NCI-H2227 (cell line): ENCODE measurements around the gene ERICH4.
"Not testable (repeated sequence)": the region's sequence is repeated elsewhere in the genome, so short reads cannot be mapped to it uniquely, and the experiment has no call there.

ENCODE experiments used
- DNase-seq: peaks from one replicate; lab custom pipeline; 2025; ENCODE audit not compliant: unreplicated experiment; lab: John Stamatoyannopoulos, UW

Gene ERICH4

GRCh38 chr19:41434450-41434849 lies 8.5 kb upstream of the ERICH4 start:
- DNase-seq, result no peak

GRCh38 chr19:41435376-41435775 lies 7.6 kb upstream of the ERICH4 start:
- DNase-seq, result not testable (repeated sequence)

- no peak for DNase-seq
Measured at GRCh38 chr19:41435936-41436673, 6.9 kb upstream of the ERICH4 start.

- no peak for DNase-seq
Measured at GRCh38 chr19:41436674-41436951, 6.3 kb upstream of the ERICH4 start.

GRCh38 chr19:41437944-41438574 lies 4.9 kb upstream of the ERICH4 start:
- DNase-seq, result no peak

- DNase-seq, result peak; percentile 100
Measured at GRCh38 chr19:41439441-41440222, 3.3 kb upstream of the ERICH4 start, which contains the start of gene DMAC2. Gene DMAC2, minus strand, starts transcription at chr19:41439912. Its CDS starts 13 bp downstream, at chr19:41439899.

- no peak for DNase-seq
Measured at GRCh38 chr19:41441321-41441945, 1.5 kb upstream of the ERICH4 start.

- no peak for DNase-seq
Measured at GRCh38 chr19:41443813-41444455, 978 bp downstream of the ERICH4 start.

GRCh38 chr19:41445575-41445974 lies 2.6 kb downstream of the ERICH4 start:
- DNase-seq, result no peak

GRCh38 chr19:41447732-41448332 lies 4.9 kb downstream of the ERICH4 start:
- no peak for DNase-seq

- peak; percentile 88 for DNase-seq
Measured at GRCh38 chr19:41449079-41449864, 6.3 kb downstream of the ERICH4 start.

GRCh38 chr19:41449865-41450178 lies 6.9 kb downstream of the ERICH4 start:
- DNase-seq, result no peak

GRCh38 chr19:41452584-41453275 lies 9.8 kb downstream of the ERICH4 start:
- DNase-seq, result no peak

GRCh38 chr19:41455936-41456335 lies 13.0 kb downstream of the ERICH4 start:
- DNase-seq, result no peak

GRCh38 chr19:41456342-41456918 lies 13.5 kb downstream of the ERICH4 start:
- DNase-seq, result no peak

- DNase-seq, result no peak
Measured at GRCh38 chr19:41457241-41457640, 14.3 kb downstream of the ERICH4 start.

GRCh38 chr19:41462497-41462896 lies 19.5 kb downstream of the ERICH4 start:
- DNase-seq, result no peak

- not testable (repeated sequence) for DNase-seq
Measured at GRCh38 chr19:41463257-41464256, 20.6 kb downstream of the ERICH4 start.
